GM18508 (cell line): ENCODE measurements around the gene TP63.

Experiments
- ATAC-seq: cut with Tn5 transposase; IDR thresholded peaks from one replicate; pipeline ENCODE4 v1.9.1; 2021; ENCODE audit warnings: moderate number of reproducible peaks; ENCODE audit not compliant: insufficient read depth, unreplicated experiment

Gene TP63

DNA sequence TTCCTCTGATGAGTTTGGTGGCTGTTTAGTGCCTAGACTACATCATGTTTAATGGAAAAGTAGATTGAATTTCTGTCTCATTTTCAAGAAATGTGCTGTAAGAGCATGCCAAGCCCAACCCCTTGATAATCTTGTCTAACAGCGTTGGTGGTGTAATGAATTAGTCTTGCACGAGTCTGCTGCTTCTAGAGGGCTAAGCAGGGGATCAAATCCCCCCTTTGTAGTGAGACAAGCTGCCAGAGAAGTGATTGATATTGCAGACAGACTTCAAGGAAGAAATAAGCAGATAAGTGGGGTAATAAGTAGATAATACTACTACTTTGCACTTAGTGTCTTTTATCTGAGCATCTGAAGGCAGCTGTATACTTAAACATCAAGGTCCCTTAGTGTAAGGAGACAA is 141.4 kb downstream of the TP63 start:
- ATAC-seq = no peak

DNA sequence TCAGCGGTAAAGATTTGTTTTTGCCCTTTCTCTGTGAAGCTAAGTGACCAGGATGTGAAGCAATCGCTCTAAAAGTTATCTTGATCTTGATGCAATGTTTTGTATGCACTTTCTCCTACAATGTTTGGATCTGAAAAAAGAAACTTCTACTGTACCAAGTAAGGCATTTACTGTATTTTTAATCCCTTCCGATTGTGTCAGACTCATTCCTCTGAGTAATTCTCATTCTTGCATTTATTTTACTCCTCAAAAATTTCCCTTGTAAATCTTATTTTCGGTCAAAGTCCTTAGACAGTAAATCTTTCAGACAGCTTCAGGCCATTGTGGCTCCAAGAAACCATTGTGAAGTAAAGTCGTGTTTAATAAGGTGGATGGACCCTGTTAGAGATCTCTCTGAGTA is 141.9 kb downstream of the TP63 start:
- no peak for ATAC-seq

DNA sequence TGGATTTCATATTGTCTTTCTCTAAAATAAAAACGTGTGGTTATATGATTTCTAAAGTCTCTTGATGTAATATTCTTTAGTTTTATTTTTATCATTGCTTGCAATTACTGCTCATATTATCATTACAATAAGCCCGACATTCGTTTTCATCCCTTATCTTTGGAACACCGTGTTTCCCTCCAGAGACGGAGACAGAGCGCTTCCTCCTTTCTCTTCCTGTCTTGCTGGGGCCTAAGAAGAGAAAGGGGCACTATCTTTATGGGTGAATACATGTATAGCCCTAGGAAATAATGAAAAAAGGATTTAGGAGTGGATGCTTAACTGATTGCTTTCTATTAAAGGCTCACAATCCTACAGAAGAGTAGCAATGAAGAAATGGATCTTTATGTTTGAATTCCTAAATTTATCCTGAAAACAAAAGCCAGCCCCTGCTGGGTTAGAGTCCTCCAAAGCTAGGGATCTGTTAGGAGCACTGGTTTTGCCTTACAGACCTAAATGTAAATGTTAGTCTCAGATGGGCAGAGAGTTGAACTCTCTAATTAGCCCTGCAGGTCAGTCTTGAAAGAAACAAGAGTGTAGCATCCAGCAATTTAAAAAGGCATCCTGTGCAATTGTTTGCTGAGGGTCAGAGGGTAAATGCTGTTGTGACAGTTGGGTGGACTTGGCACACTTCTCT is 145.1 kb downstream of the TP63 start:
- no peak for ATAC-seq

DNA sequence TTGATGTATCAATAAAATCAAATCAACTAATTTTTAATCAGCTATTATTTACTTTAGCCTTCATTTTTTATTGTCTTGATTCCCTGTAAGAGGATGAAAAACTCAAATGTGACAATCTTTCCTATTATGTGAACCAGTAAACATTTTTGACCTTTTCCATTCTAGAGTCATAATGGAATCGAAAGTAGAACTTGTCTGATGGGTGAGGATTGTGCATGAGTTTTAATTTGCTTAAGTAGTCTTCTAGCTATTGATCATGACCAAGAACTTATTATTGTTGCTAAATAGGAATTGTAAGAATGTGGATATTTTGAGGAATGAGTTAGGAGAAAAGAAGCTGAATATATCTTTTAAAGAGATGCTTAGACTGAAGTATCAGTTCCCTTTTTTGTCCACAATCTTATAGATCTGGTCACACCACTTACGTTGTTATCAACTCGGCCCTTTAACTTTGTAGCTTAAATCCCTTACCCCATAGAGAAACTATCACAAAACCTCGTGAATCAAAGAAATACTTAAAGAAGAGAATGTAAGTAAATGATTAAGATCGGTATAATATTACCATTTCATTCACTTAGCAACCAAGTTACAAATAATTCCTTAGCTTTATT is 147.3 kb downstream of the TP63 start:
- no peak for ATAC-seq

DNA sequence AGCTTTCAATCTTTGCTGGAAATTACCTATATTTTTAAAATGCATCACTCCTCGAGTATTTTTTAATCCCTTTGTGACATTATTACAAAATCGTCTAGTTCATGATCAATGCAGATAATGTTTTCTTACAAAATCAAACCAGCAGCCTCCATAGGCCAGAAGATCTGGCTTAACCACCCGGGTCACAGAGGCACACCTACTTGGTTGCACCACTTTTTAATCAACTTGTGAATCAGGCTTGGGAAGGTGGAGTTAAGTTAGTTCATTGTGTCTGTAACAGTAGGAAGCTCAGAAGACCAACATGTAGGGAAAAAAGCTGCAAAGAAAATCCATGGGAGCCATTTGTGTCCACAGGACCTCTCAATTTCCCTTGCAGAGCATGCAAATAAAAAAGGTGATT is 148.0 kb downstream of the TP63 start:
- no peak for ATAC-seq

DNA sequence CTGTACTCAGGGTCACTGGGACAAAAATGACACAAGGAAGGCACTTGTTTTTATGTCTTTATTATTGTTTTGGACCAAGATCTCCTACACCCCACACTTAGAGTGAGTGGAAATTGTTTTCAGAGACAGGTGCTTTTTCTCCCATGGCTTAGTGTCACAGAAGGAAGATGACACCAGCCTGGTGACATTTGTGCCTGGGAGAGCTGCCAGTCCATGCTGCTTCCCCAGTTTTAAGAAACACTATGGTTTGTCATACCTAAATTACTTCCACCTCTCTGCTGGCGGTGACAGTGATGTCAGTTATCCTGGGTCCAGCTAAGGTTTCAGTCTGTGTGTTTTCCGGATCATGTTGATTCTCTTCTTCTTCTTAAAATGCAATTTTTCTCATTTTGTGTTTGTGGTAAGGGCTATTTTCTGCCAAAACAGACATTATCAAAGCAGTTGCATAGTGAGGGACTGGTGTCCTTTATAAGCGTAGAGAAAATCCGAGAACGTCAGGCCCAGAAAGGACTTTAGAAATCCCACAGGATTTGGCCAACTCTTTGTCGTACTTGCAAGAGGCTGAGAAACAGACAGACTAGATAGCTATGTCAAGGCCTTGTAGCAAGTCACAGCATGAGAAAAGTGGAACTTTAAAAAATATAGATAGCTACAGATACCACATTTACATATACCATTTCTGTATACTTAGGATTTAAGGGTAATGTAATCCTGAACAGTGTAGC is 149.5 kb downstream of the TP63 start:
- ATAC-seq = no peak

DNA sequence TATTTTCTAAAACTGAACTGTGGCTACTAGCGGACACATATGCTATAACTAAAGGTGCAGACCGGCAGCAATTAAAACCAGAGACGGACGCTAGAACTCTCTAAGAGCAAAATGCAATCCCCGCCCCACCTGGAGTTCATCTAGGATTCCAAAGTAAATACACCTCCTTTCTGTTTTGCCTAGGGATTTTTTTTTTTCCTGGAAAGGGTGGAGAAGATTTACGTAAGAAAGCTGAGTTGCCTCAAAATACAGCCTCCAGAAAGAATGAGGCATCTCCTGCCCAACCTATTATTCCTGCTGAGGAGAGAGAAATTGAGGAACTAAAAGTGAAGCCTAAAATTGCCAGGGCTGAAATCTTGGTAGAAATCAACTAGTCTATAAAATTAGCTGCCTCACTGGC is 150.2 kb downstream of the TP63 start:
- ATAC-seq = no peak

DNA sequence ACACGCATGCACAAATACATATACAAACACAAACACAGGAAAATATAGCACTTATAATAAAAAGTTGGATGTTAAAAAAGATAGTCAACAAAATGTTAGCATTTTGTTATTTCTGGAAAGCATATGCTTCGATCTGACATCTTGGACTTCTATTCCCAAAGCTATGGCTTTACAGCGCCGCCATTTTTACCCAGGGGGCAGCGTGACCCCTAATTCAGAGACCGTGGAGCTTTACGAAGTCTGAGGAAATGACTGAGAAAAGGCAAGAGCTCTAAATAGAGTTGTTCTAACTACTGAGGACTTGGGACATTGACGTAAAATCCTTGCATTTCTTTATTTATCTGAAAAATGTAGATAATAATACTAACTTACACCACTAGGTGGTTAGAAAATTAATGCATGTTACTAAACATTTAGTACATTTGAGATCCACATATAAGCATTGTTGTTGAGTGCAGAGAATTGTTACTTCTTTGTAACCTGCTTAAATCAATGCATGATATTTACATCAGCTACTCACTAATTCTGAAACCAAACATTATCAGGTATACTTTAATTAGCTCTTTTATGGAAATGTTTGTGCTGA is 155.4 kb downstream of the TP63 start:
- no peak for ATAC-seq

DNA sequence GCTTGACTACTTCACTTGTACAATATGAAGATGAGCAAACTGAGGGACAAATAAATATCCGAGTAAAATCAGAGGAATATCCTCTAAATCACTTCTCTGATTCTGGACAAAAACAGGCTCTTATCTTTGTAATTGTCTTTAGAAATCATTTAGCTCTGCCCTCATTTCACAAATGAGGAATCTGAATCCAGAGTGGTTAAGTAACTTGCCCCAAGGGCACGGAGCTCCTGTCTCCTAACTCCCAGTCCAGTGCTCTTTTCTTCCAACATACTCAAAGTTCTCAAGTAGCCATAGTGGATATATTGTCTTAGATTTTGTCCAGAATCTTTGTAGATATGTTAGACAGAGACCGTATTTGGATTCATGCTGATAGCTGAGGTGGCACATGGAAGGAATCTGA is 156.0 kb downstream of the TP63 start:
- no peak for ATAC-seq

DNA sequence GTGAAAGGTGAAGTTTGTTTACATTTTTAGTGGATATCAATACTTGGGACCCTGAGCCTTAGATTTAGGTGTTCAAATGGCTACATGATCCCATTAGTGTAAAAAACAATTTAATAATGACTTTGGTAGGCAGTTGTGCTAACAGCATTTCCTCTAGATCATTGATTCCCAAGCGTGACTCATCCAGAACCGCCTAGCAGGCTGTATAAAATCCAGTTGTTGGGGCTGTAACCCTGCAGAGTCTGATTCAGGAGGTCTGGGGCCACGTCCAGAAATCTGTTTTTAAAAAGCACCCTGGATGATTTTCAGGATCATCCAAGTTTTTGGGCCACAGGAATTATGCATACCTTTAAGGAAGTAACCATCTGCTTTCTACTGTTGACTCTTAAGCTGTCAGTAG is 156.4 kb downstream of the TP63 start:
- ATAC-seq = no peak

DNA sequence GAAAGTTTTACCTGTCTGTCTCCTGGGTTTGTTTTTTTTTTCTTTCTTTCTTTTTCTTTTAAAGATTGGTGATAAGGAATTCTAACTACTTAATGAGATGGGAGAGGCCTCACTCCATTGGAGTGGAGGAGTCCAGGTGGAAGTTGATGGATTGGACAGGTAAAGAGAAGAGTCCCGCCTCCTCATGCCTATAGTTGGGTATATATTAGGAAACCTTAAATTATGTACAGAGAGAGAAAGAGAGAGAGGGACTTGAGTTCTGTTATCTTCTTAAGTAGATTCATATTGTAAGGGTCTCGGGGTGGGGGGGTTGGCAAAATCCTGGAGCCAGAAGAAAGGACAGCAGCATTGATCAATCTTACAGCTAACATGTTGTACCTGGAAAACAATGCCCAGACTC is 158.2 kb downstream of the TP63 start:
- no peak for ATAC-seq

DNA sequence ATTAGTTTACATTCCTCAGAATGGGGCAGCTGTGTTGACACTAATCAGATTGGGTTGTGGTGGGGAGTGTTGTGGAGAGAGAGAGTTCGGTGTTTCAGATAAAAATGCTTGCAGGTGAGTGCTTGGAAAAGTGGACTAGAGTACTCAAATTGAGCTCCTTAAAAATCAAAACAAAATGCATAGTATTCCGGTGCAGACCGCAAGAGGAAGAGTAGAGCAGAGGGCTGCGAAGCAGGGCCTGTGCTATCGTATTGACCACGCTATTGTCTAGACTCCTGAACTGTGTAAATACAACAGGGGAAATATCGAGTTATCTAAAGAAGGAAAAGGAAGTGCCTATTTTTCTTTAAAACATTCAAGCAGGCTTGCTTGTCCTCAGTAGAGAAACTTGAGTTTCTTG is 159.5 kb downstream of the TP63 start:
- no peak for ATAC-seq

DNA sequence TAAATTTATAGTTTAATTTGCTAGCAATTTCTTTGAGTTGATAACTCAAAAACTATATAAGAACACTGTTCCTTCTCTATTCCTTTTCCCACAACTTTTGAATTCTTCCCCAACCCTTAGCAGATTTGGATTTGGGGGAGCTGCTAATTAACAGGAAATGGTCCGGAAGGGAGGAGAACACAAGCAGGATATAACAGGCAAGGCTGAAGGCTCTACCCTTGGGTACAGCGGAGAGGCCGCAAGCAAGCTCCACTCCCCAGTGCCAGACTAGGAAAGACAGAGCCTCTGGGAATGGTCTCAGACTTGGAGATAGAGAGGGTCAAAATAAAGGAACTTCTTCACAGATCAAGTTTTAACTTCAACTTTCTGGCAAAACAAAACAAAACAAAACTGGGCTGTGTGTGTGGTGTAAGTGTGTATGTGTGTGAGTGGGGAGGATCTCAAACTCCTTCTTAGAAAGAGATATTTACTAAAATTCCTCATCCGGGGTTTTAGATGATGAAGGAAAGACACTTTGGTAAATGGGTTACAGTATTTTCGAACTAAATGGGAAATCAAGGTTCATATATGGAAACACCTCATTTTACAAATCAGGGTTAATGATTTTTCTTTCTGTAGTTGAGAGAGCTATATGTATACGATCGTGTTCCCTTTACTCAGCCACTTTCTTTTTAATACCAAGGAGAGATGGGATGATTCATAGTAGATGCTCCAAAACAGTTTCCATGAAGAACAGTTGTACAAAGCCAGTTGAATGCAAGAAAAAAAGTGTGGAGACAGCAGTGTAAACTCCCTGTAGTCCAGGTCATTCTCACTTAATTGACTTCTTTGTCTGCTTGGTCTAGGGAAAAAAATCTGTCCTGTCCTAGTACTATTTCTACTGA is 161.1 kb downstream of the TP63 start:
- no peak for ATAC-seq

DNA sequence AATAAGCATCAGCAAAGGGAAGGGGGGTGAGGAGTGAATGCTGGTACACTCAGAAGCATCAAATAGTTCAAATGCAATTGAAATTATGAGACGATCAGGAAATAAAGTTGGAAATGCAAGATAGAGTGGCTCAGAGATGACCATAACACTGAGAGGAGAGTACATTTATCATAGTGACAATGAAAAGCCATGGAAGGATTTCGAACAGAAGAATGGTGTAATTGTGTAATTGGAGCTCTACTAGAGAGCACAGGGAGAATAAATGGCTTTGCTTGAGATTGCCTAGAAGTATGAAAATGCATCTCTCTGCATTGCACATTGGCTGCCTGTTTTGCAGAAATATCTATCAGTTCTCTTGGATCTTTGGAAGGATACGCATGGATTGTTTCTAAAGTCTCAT is 163.3 kb downstream of the TP63 start:
- ATAC-seq = no peak

DNA sequence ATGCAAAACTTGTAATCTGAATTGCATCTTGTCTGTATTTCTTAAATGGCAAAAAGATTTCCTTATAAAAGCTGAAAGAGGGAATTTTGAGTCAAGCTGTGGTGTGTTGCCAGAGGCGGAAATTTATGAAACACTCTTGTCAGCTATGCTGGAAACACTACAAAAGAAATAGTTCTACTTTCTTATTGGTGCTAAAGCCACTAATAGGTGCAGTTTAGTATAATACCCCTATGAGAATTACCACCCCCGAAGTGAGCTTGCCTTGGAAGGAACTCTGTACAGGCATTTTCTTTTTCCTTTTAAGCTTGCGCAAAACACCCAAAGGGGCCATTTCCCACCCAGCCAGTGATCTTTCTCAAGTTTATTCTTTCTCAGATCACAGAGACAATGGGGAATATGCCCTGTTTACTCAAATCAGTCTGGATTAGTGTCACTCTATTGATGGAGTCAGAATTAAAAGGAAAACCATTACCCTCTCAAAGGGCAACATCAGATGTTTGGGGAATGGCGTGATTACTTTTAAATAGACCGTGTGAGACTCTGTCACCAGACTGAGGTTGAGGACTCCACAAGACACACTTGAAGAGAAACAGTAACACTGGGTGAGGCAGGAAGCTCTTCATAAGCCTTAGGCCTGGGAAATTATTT is 166.0 kb downstream of the TP63 start:
- no peak for ATAC-seq

DNA sequence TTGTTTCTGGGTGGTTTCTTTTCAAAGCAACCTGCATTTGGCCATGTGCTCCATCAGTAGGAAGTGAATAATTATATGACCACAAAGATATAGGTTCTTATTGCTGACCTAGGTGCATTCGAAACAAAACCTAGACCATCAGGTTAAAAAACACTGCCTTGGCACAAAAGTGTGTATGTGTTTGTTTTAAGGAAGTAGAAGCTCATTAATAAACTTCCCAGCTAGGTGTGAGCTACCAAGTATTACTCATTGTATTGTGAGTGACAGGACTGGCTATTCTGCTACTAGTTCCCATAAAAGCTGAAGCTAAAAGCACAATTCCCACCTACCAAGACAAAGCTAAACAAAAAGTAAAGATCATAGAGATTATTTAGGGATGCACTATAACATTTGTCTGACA is 168.2 kb downstream of the TP63 start:
- no peak for ATAC-seq

DNA sequence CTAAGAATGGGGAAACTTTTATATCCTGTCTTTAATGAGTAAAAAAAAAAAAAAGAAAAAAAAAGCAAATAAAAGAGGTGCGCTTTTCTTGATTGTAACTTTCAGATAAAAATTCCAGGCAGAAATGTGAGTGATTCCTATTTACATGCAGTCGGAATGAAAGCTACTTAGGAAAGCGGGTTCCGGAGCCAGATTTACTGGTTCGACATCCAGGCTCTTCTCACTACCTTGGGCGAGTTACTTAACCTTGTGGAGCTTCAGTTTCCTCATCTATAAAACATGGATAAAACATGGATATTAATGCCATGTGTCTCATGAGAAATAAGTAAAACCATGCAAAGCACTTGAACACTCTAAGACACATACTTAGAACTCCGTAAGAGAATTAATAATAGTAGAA is 169.2 kb downstream of the TP63 start:
- no peak for ATAC-seq

DNA sequence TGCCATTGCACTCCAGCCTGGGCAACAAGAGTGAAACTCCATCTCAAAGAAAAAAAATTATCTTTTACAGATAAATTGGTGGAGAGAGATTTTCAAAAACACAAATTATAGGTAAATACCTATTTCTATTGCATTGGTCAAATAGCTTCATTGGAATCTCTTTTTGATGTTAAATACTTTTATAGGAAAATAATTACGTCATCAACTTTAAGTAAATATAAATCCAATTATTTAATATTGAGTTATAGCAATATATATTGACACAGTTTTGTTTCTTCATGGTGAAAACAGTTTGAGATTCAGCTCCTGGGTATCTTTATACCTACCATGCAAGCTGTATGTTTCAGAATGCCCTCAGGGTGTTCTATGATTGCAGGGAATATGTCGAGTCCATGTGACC is 172.1 kb downstream of the TP63 start:
- ATAC-seq = no peak

DNA sequence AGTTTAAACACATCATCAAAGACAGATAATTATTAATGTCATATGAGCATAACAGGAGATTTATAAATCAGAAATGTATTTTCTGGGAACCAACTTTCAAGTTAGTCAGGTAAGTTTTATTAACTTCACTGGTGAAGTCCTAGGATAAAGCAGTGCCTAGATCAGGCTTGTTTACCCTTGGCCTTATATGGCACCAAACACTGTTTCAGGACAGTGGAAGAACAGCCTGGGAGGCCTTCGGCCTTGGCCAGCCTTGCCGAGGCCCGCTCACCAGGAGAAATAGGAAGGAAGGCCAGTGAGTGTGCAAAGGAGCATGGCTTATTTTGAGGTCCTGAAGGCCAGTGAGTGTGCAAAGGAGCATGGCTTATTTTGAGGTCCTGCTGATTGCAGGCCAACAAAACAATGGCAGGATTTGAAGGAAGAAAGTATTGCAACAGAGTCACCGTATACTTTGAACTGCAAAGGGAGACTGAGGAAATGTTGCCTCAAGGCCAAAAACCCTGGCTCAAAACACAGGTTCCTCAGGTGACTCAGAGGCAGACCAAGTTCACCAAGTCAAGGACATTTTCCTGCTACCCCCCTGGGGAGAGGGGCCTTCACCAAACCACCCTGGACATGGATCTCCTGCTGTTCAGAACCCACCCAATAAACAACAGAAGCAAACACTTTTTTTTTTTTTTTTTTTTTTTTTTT is 174.3 kb downstream of the TP63 start:
- ATAC-seq = no peak
